ENCODE measurements around the gene GSAP.

Gene GSAP

DNA sequence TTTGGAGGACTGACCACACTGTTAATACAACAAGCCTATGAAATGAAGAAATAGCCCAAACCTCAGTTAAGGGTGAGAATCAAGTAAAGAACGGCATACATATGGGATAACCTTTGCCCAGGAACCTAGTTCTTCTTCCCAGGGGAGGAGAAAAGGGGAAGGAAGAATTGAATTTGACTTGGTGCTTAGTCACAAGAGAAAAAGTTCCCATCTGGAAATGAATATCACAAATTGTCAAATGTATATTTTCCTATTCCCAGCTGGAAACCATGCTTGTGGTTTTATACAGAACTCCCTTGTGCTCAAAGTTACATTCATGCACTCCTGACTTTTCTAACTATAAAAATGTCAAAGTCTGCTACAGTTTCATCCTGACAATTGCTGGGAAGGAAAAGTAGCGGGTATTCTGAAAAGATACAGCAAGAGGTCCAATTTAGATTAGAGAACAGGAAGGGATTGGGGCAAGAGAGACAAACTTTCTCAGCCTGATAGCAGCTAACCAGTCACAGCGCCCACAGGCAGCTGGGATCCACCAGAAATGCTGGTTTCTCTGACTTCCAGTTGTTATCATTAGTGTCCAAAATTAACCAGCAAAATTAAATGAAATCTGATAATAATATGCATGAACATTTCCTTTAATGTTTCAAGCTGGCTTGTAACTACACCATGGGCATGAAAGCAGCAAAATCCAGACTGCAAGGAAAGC, 18.6 kb upstream of the GSAP start:
- DNase-seq = peak; percentile 68

GRCh38 chr7:77433901-77434300, 17.8 kb upstream of the GSAP start:
- no peak for DNase-seq

DNA sequence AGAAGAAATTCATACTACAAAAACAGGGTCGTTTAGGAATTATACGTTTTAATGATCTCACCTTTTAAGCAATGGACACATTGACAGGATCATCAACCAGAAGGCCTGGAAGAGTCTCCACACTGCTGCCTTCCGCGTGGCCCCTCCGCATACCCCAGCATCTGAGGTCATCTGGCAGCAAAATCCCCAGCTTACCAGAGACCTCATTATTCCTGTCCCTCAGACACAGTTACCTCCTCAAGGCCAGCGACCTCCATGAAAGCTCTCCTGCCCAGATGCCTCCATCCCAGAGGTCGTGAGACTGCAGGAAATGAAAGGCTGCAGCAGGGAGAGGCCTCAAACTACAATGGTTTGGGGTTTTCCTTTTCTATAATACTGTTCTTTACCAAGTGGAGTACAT, 14.8 kb upstream of the GSAP start:
- no peak for DNase-seq

- DNase-seq = no peak
These were observed 12.7 kb upstream of the GSAP start for GRCh38 chr7:77428777-77429231.

- peak; percentile 75 for DNase-seq
These were observed 12.0 kb upstream of the GSAP start for GRCh38 chr7:77427996-77428603.

GRCh38 chr7:77426521-77427051, 10.4 kb upstream of the GSAP start:
- DNase-seq = peak; percentile 51

DNA sequence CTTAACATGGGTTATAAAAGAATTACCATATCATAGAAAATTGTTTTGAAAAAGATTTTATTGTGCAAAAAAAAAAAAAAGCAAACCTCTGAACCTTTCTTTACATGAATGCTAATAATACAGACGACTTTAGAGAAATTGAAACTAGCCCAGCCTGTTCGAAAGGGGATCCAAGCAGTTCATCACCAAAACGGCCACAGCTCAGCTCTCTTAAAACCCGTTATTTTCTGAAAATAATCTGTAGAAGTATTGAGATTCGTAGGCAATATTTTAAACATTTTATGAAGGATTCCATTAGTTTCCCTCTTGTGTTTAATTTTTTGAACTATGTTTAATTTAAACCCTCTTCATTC, 9.9 kb upstream of the GSAP start:
- no peak for DNase-seq

DNA sequence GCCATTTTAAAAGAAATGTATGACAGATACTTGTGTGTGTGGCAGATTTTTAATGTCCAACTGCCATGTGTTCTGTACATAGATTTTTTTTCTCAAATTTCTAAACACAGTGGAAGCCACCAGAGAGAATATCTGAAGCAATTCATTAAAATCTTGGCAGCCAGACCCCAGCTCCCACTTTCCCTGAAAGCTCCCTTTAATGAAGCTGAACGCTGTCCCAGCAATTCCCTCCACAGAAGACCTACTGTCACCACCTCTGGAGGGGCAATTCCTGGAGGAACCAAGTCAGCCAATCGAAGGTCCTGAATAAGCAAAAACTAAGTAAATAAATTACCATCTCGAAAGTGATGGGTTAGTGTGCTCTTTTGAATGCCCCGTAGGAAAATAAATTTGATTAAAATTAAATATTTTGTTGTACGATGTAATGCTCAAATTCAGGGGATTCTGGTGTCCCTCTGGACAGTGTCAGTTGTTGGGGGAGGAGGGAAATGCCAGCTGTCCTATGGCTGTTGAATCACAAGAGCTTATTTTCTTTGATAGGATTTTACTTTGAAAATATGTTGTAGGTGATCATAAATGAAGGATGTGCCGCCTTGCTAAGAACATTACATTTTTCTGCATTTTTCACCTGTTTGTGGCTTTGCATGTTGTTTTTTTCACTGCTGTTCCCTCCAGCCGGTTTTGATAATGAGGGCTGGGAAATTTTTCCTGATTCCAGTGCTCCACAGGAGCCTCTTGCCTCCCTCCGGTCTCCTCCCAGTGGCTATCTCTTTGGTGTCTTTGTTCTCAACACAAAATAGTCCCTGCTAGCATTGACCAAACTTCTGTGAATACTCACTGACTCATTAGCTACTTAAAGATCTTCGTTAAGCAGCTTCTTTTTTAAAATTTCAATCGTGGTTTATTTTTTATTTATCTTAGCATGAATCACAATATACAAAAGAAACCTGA, 9.2 kb upstream of the GSAP start:
- peak; percentile 52 for DNase-seq

DNA sequence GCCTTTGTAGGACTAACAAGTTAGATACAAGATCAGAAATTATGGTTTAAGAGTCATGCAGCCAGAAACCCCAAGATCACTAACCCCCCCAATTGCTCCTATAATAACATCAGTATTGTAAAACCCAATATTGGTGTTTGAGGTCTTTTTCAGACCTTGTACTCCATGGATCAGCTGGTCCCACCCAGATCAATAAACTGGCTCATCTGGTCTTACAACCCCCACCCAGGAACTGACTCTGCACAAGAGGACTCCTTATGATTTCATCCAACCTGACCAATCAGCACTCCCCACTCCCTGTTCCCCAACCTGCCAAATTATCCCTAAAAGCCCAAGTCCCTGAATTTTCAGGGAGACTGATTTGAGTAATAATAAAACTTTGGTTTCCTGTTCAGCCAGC, 6.4 kb upstream of the GSAP start:
- no peak for DNase-seq

GRCh38 chr7:77420986-77421672, 5.0 kb upstream of the GSAP start:
- no peak for DNase-seq

DNA sequence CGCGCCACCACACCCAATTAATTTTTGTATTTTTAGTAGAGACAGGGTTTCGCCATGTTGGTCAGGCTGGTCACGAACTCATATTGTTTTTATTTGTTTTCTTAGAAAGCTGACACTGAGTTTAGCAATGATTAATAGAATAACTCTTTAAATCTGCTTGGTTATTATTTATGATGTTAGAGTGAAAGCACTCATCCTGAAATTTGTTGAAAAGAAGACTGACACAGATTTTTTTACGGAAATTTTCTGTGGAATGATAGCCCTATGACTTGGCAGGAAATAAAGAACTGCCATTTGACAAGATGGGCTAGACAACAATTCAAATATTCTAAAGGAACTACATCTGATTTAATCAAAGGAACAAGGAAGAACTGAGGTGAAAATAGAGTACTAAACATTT, 4.3 kb upstream of the GSAP start:
- DNase-seq = no peak

DNA sequence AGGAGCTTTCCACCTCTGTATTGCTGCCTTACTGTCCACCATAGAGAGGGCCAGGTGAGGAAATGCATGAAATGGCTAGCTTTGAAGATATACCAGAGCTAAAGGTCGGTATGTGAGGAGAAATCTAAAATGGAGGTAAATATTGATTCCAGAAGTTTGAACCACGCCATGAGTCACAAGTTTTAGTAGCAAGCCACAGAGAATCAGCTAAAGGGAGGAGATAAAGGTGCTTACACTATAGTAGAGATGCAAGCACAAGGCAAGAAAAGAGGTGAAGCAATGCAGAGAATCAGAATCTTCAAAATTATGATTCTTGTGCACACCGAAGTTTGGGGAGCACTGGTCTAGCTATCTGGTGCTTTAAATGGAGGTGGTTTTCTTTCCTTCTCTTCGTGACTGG, 3.0 kb upstream of the GSAP start:
- DNase-seq = no peak

- no peak for DNase-seq
These were observed 1.7 kb upstream of the GSAP start for GRCh38 chr7:77417801-77418200.

- DNase-seq = no peak
These were observed 647 bp upstream of the GSAP start for GRCh38 chr7:77416621-77417371.

GRCh38 chr7:77415476-77415822, 700 bp downstream of the GSAP start:
- DNase-seq = no peak

GRCh38 chr7:77413861-77414424, 2.2 kb downstream of the GSAP start:
- no peak for DNase-seq

GRCh38 chr7:77413128-77413527, 3.0 kb downstream of the GSAP start:
- no peak for DNase-seq

DNA sequence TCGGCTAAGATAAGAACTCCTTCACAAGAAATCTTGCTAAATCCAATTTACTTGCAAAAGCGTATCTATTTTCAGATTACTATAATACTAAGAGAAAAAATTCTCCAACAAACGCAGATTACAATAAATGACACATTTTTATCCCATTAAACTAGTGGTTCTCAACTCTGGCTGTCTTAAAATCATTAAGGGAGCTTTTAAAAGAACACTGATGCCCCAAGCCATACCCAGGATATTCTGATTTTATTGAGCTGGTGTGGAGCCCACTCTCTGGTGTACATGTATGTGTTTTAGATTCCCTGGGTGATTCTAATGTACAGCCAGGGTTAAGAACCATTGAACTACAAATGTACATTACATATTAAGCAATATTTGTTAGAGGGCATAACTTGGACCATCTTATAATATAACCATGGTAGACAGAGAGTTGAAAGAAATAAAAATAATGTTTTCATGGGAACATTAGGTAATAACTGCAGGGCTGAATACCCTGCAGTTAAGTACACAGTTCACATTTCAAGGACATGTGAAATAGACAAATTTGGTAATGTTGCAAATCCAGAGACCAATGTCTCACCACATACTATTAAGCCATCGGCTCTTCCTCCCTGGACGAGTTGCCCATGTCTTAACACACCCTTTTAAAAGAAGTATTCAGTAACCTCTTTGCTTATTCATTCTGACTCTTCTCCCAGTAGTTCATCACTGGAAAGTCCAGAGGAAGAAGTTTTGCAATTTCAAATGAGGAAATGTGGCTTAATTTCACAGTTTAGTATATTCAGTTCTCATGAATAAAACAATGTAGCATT, 6.2 kb downstream of the GSAP start:
- DNase-seq = peak; percentile 70

GRCh38 chr7:77409005-77409738, 7.0 kb downstream of the GSAP start:
- peak; percentile 53 for DNase-seq

GRCh38 chr7:77407906-77408305, 8.2 kb downstream of the GSAP start:
- DNase-seq = no peak
